H1 (cell line): ENCODE data around the gene PIK3R1. TPM values are rescaled to one million over a fixed set of nuclear protein-coding genes. Genes with fewer than 3 reads are reported as not detected.
A peak's percentile ranks its signal among the peaks of the same experiment; 100 is the strongest.

Source experiments
- CTCF ChIA-PET: fragments of 300-600 bp; sonication (Branson Sonifier 250); formaldehyde crosslinking; loops from one replicate; lab custom pipeline; 2021; ENCODE audit not compliant: partially characterized antibody; lab: Charles Lee
- POLR2A ChIA-PET: fragments of 300-600 bp; sonication (Branson Sonifier 250); formaldehyde crosslinking; loops from one replicate; lab custom pipeline; 2021; ENCODE audit warnings: inconsistent platforms; ENCODE audit not compliant: partially characterized antibody; lab: Charles Lee
- DNase-seq, 2 experiments: peaks; one replicate each; pipeline versions ENCODE4 v3.0.0 to v3.0.0-alpha.2; 2010 to 2022; ENCODE audit warnings: low spot score in 2 of 2, low read depth in 1 of 2, mixed read lengths in 1 of 2
- FAIRE-seq: peaks from 2 replicates; lab custom pipeline; 2011; peaks lifted over from hg19 to GRCh38; lab: Jason Lieb, UNC
- H2AFZ ChIP-seq: 2 replicates; pipeline ENCODE4 v1.8.1; 2012; ENCODE audit warnings: low read length, inconsistent platforms
- H2AK5ac ChIP-seq: 2 replicates; pipeline ENCODE4 v1.6.1; 2013; ENCODE audit warnings: low read depth, low read length
- H2BK120ac ChIP-seq: replicated peaks from 2 replicates; pipeline ENCODE3; 2013; ENCODE audit warnings: low read depth, low read length, inconsistent platforms
- H2BK12ac ChIP-seq: 2 replicates; pipeline ENCODE4 v1.6.1; 2013; ENCODE audit warnings: low read depth, low read length
- H2BK15ac ChIP-seq: 2 replicates; pipeline ENCODE4 v1.6.1; 2013; ENCODE audit warnings: low read length
- H2BK20ac ChIP-seq: 2 replicates; pipeline ENCODE4 v1.6.1; 2013; ENCODE audit warnings: low read length
- H2BK5ac ChIP-seq: 2 replicates; pipeline ENCODE4 v1.6.1; 2013; ENCODE audit warnings: low read depth, low read length
- H3K14ac ChIP-seq: 2 replicates; pipeline ENCODE4 v1.6.1; 2013; ENCODE audit warnings: inconsistent platforms; ENCODE audit not compliant: insufficient read length
- H3K18ac ChIP-seq: 2 replicates; pipeline ENCODE4 v1.6.1; 2013; ENCODE audit warnings: low read length; ENCODE audit errors: extremely low read depth
- H3K23ac ChIP-seq: 2 replicates; pipeline ENCODE4 v1.6.1; 2013; ENCODE audit warnings: inconsistent platforms; ENCODE audit not compliant: insufficient read length
- H3K23me2 ChIP-seq: 2 replicates; pipeline ENCODE4 v1.6.1; 2013; ENCODE audit warnings: low read depth, low read length
- H3K27ac ChIP-seq: 2 replicates; pipeline ENCODE4 v1.6.1; 2011; ENCODE audit warnings: low read depth, low read length, inconsistent platforms
- H3K27me3 ChIP-seq, 4 experiments: replicated peaks in 1 of 4; 1 replicate in 1 of 4; 2 replicates in 3 of 4; pipeline versions ENCODE4 v1.6.1 to v1.8.1; 2011 to 2013; ENCODE audit warnings: low read length in 3 of 4, mild to moderate bottlenecking in 3 of 4, inconsistent platforms in 2 of 4, mixed read lengths in 2 of 4, moderate library complexity in 1 of 4; ENCODE audit not compliant: control insufficient read depth in 3 of 4, insufficient read depth in 3 of 4; ENCODE audit errors: extremely low read depth in 1 of 4
- H3K36me3 ChIP-seq, 4 experiments: 2 replicates each; pipeline versions ENCODE4 v1.6.1 to v1.8.1; 2011 to 2013; ENCODE audit warnings: mild to moderate bottlenecking in 4 of 4, low read length in 3 of 4, moderate library complexity in 2 of 4, control low read depth in 1 of 4, inconsistent platforms in 1 of 4; ENCODE audit not compliant: insufficient read depth in 4 of 4, control insufficient read depth in 2 of 4
- H3K4ac ChIP-seq: replicated peaks from 2 replicates; pipeline ENCODE3; 2013; ENCODE audit warnings: low read length, low read depth, mixed read lengths, inconsistent platforms; ENCODE audit not compliant: insufficient read length
- H3K4me1 ChIP-seq, 4 experiments: replicated peaks in 1 of 4; 1 replicate in 1 of 4; 2 replicates in 3 of 4; pipeline versions ENCODE4 v1.6.1 to v1.8.1; 2011 to 2013; ENCODE audit warnings: low read length in 3 of 4, inconsistent platforms in 2 of 4, mixed read lengths in 1 of 4; ENCODE audit not compliant: insufficient read depth in 4 of 4, control insufficient read depth in 3 of 4
- H3K4me2 ChIP-seq, 2 experiments: 2 replicates each; pipeline versions ENCODE4 v1.6.1 to v1.8.1; 2011 to 2013; ENCODE audit warnings: low read depth in 2 of 2, low read length in 2 of 2, control low read depth in 1 of 2, inconsistent platforms in 1 of 2, mild to moderate bottlenecking in 1 of 2; ENCODE audit not compliant: insufficient read depth in 1 of 2
- H3K4me3 ChIP-seq, 4 experiments: fragments of 200-600, 300-600 bp in 1 of 4; sonication (generic), shearing (Covaris generic), sonication (Bioruptor Twin) in 1 of 4; 2 replicates each; pipeline versions ENCODE4 v1.5.1 to v1.8.1; 2011 to 2016; ENCODE audit warnings: low read length in 4 of 4, low read depth in 3 of 4, control low read depth in 2 of 4, inconsistent platforms in 2 of 4, mild to moderate bottlenecking in 2 of 4, mixed read lengths in 1 of 4, moderate library complexity in 1 of 4; ENCODE audit not compliant: insufficient read depth in 2 of 4; ENCODE audit errors: extremely low read depth in 1 of 4
- H3K56ac ChIP-seq: replicated peaks from 2 replicates; pipeline ENCODE3; 2013; ENCODE audit warnings: low read depth, mild to moderate bottlenecking, mixed read lengths, low read length, inconsistent platforms; ENCODE audit not compliant: insufficient read length
- H3K79me1 ChIP-seq: 2 replicates; pipeline ENCODE4 v1.6.1; 2013; ENCODE audit warnings: low read depth, low read length, control low read depth
- H3K79me2 ChIP-seq, 2 experiments: 2 replicates each; pipeline versions ENCODE4 v1.6.1 to v1.8.1; 2012 to 2013; ENCODE audit warnings: low read length in 2 of 2, mild to moderate bottlenecking in 2 of 2, inconsistent platforms in 1 of 2; ENCODE audit not compliant: insufficient read depth in 2 of 2, control insufficient read depth in 1 of 2
- H3K9ac ChIP-seq, 4 experiments: replicated peaks in 1 of 4; 1 replicate in 1 of 4; 2 replicates in 3 of 4; pipeline versions ENCODE4 v1.6.1 to v1.8.1; 2011 to 2013; ENCODE audit warnings: low read depth in 3 of 4, low read length in 3 of 4, control low read depth in 2 of 4, mild to moderate bottlenecking in 2 of 4, moderate library complexity in 2 of 4, inconsistent platforms in 1 of 4; ENCODE audit errors: extremely low read depth in 1 of 4
- H3K9me3 ChIP-seq, 2 experiments: 2 replicates each; pipeline versions ENCODE4 v1.6.1 to v1.8.1; 2012 to 2013; ENCODE audit warnings: mild to moderate bottlenecking in 2 of 2, moderate library complexity in 2 of 2, control low read depth in 1 of 2, inconsistent platforms in 1 of 2, low read depth in 1 of 2, low read length in 1 of 2, mixed read lengths in 1 of 2; ENCODE audit not compliant: insufficient read depth in 2 of 2
- H4K20me1 ChIP-seq, 2 experiments: replicated peaks in 1 of 2; 2 replicates each; pipeline versions ENCODE3 to v1.8.1; 2011 to 2013; ENCODE audit warnings: inconsistent platforms in 2 of 2, low read length in 2 of 2, mild to moderate bottlenecking in 1 of 2; ENCODE audit not compliant: insufficient read depth in 2 of 2, control insufficient read depth in 1 of 2
- H4K5ac ChIP-seq: 2 replicates; pipeline ENCODE4 v1.6.1; 2013; ENCODE audit warnings: low read length, low read depth, mixed read lengths, inconsistent platforms; ENCODE audit not compliant: insufficient read length
- H4K8ac ChIP-seq: 2 replicates; pipeline ENCODE4 v1.8.0; 2013; ENCODE audit warnings: mild to moderate bottlenecking, moderate library complexity, low read length, inconsistent platforms; ENCODE audit not compliant: insufficient read depth; ENCODE audit errors: extremely low read depth
- H4K91ac ChIP-seq: replicated peaks from 2 replicates; pipeline ENCODE3; 2013; ENCODE audit warnings: low read length, mixed read lengths, inconsistent platforms; ENCODE audit not compliant: insufficient read length
- CTCF ChIP-seq, 3 experiments: IDR thresholded peaks; 1 replicate in 2 of 3; 2 replicates in 1 of 3; pipeline versions ENCODE4 v1.5.1 to v1.6.1; 2011; ENCODE audit warnings: low read length in 3 of 3, mild to moderate bottlenecking in 3 of 3, inconsistent platforms in 2 of 3, low read depth in 1 of 3, moderate library complexity in 1 of 3; ENCODE audit not compliant: insufficient read depth in 1 of 3; ENCODE audit errors: control extremely low read depth in 1 of 3
- RAD21 ChIP-seq, 2 experiments: IDR thresholded peaks in 1 of 2; conservative IDR thresholded peaks in 1 of 2; 2 replicates each; pipeline ENCODE4 v1.6.1; 2011; ENCODE audit warnings: low read depth in 2 of 2, low read length in 2 of 2, improper control_type of control experiment in 1 of 2, inconsistent platforms in 1 of 2, mild to moderate bottlenecking in 1 of 2, moderate library complexity in 1 of 2
- TAF1 ChIP-seq: IDR thresholded peaks from 2 replicates; pipeline ENCODE4 v1.6.1; 2011; ENCODE audit warnings: mild to moderate bottlenecking, low read depth, low read length
- WGBS, 2 experiments: shearing (Covaris generic) in 1 of 2; methylation state at CpG; one replicate each; pipeline versions ENCODE4 v1.1.6 to v1.1.7; 2013 to 2015; ENCODE audit warnings: low lambda C conversion rate in 2 of 2, mixed read lengths in 2 of 2, inconsistent platforms in 1 of 2, low coverage in 1 of 2, missing lambda C conversion rate in 1 of 2; ENCODE audit not compliant: insufficient replicate concordance in 2 of 2, insufficient coverage in 1 of 2, insufficient read length in 1 of 2; ENCODE audit errors: extremely low coverage in 1 of 2, missing lambda C conversion rate in 1 of 2; 5-methylcytosine and 5-hydroxymethylcytosine counted together
- polyA plus RNA-seq, 7 experiments: library from polyadenylated mRNA; depleted of rRNA in 3 of 7; stranded (reverse) in 5 of 7; unstranded in 2 of 7; fragments of >200 nt in 5 of 7; fragments of 200-250 nt in 2 of 7; gene quantifications; 1 replicate in 5 of 7; 2 replicates in 1 of 7; 4 replicates in 1 of 7; pipeline versions ENCODE4 v1.2.1 to v1.2.3, GENCODE V29; 2011 to 2013; ENCODE audit warnings: missing spikeins in 2 of 7, mixed read lengths in 2 of 7
- total RNA-seq: library from RNA; stranded (reverse); fragmentation: NEBNext Ultra II Directional; extraction: Animal tissue kit (Norgen Biotek cat#: 25700); gene quantifications from 2 replicates; pipeline ENCODE4 v1.2.1, GENCODE V29; 2021

PIK3R1 gene
- total and polyA plus RNA-seq, 2 of the 8 experiments (the other 6 are each of a cell fraction or from before 2014, with no cell fraction given), result 2.3 to 13.7 TPM

- no peak overlapping the region for H2BK12ac ChIP-seq
- no peaks in the 10 kb centered on the region for H3K79me2 ChIP-seq
- TF ChIP-seq CTCF (IDR thresholded peaks at IDR 0.05; ENCODE audit: control extremely low read depth in 1 of 3, insufficient read depth in 1 of 3, low read depth in 1 of 3, low read length in 3 of 3), result peak in 2 of 3 experiments; percentile 33 to 57; a peak in 2 of 4 replicates
- TF ChIP-seq TAF1, result no peak
- peak; percentile 71 to 72 for TF ChIP-seq RAD21 (IDR thresholded peaks at IDR 0.05 in 1 of 2, conservative IDR thresholded peaks at IDR 0.05 in 1 of 2; ENCODE audit: low read depth in 2 of 2, low read length in 2 of 2)
- no peak overlapping the region for H2BK5ac ChIP-seq
- H3K9ac ChIP-seq, result no peak overlapping the region
- H3K4ac ChIP-seq, result no peak overlapping the region
- H3K14ac ChIP-seq, result no peak overlapping the region
- FAIRE-seq (no peak), DNase-seq (no peak)
- no peak overlapping the region for H3K18ac ChIP-seq
- POLR2A ChIA-PET, result no interaction called here
- no peaks in the 10 kb centered on the region for H3K79me1 ChIP-seq
- H3K23me2 ChIP-seq, result peaks cover 8% of the 10 kb centered on the region
- H3K4me2 ChIP-seq, result no peak overlapping the region
- H4K8ac ChIP-seq, result no peak overlapping the region
- H3K36me3 ChIP-seq, result no peaks in the 10 kb centered on the region
- CTCF ChIA-PET, result interaction anchor here (0.6 to 3.0 kb wide), 40 partner anchors 9 to 1037 kb away, joined by 3 to 14 read pairs (median 3); no protein-coding TSS in a partner anchor
- no peak overlapping the region for H4K91ac ChIP-seq
- H2BK20ac ChIP-seq, result no peak overlapping the region
- H2AFZ ChIP-seq, result no peak overlapping the region
- 60% methylated on average over 4 of the region's 4 CpGs; no CpG with 5 or more reads in 1 of the 2 experiments for WGBS, 2 experiments
- H3K27ac ChIP-seq, result no peak overlapping the region
- H4K5ac ChIP-seq, result no peak overlapping the region
- no peaks in the 10 kb centered on the region for H3K9me3 ChIP-seq
- H4K20me1 ChIP-seq, result no peaks in the 10 kb centered on the region
- H3K27me3 ChIP-seq, result no peaks in the 10 kb centered on the region
- H3K4me1 ChIP-seq, result peaks cover 3 to 5% (median 5%) of the 10 kb centered on the region in 4 experiments; a peak in 5 of 7 replicates
- no peak overlapping the region for H3K23ac ChIP-seq
- H2BK120ac ChIP-seq, result no peak overlapping the region
- H2BK15ac ChIP-seq, result no peak overlapping the region
- H3K4me3 ChIP-seq, result no peak overlapping the region
- H2AK5ac ChIP-seq, result no peak overlapping the region
- no peak overlapping the region for H3K56ac ChIP-seq
Observed at GRCh38 chr5:68285851-68286611, 70.5 kb downstream of the PIK3R1 start.
